ENCODE results near the gene CLCF1.

CLCF1 gene

GRCh38 chr11:67376063-67376820 lies 2.8 kb upstream of the CLCF1 start:
- no peak for DNase-seq (ENCODE audit: extremely low read depth in 1 of 2, low read depth in 1 of 2)

DNA sequence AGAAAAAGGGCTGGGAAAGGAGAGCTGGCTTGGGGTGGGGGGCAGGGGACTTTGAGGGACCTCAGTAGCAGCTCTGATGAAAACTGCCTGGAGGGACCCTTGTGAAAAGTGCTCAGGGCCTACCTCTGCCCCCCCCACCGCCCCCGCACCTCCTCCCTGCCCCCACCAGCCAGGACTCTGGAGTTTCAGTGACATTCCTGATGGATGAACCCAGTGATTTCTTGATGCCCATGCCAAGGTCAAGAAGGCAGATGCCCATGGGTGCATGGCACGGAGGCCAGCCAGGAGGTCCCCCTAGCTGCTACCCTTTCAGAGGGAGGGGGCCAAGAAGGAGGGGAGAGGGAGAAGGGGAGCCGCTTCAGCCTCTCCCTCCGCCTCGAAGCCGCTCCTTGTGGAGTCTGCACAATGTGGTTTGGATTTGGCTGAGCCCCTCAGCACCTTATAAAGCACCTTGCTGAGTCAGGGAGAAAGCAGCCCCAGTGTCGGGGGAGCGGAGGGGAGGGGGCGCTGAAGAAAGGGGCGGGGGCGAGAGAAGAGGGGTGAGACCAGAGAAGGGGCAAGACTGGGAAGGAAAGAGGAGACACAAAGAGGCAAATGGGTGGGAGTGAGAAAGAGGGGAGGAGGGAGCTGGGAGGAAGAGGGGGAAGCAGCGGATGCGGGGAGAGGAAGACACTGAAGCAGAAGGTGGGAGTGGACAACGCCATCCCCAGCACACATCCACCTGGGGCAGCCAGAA lies 2.1 kb upstream of the CLCF1 start:
- no peak for DNase-seq (ENCODE audit: extremely low read depth in 1 of 2, low read depth in 1 of 2)

- DNase-seq (ENCODE audit: extremely low read depth in 1 of 2, low read depth in 1 of 2) = no peak
Measured at GRCh38 chr11:67374571-67375281, 1.3 kb upstream of the CLCF1 start.

GRCh38 chr11:67373648-67374570 lies 511 bp upstream of the CLCF1 start:
- DNase-seq (ENCODE audit: extremely low read depth in 1 of 2, low read depth in 1 of 2) = peak in 1 of 2 donors; percentile 37

DNA sequence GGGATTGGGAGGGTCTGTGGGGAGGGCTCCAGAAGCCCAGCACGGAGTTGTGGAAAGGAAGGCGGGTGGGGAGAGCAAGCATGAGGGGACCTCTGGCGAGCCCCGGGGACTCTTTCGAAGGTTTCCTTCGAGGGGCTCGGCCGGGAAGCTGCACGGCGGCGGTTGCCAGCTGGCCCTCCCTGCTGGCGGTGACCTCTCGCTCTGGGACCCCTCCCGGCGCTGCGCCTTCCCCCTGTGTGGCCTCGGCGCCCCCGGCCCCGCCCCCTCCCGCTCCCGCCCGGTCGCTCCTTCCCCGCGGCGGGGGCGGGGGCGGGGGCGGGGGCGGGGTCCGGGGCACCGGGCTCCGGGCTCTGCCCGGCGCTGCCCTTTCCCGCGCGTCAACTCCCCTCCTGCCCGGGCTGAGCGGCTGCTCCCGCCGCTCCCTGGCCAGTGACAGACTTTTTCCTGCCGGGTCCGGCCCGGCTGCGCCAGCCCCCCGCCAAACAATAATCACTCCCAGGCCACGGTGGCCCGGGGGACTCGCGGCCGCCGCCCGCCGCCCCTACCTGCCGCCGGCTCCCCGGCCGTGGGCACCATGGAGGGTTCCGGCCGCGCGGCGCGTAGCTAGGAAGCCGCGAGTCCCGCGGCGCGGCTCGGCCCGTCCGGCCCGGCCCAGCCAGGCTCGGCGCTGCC lies 941 bp downstream of the CLCF1 start:
- DNase-seq (ENCODE audit: extremely low read depth in 1 of 2, low read depth in 1 of 2) = no peak

- DNase-seq (ENCODE audit: extremely low read depth in 1 of 2, low read depth in 1 of 2) = no peak
Measured at GRCh38 chr11:67371911-67372320, 1.5 kb downstream of the CLCF1 start.

GRCh38 chr11:67371189-67371910 lies 2.0 kb downstream of the CLCF1 start:
- no peak for DNase-seq (ENCODE audit: extremely low read depth in 1 of 2, low read depth in 1 of 2)

- no peak for DNase-seq (ENCODE audit: extremely low read depth in 1 of 2, low read depth in 1 of 2)
Measured at GRCh38 chr11:67370351-67371076, 2.9 kb downstream of the CLCF1 start.

DNA sequence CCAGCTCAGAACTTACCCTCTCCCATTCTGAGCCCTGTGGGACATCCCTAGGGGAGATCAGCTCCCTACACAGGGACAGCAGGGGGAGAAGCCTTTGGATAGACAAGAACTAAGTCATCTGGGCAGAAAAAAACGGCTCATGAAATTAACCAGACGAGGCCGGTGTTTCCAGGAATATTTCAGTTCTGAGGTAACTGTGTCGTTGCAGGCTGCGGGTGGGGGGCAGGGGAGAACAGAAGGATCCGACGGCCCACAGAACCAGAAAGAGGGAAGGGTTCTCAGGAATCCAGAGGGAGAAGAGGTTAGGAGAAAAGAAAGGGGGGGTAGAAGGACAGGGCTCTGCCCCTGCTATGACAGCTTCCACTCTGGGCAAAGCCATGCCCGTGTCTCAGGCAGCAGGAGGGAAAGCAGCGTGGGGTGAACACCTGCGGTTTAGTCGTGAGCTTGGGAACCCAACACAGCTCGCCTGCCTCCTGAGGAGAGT lies 3.6 kb downstream of the CLCF1 start:
- DNase-seq (ENCODE audit: extremely low read depth in 1 of 2, low read depth in 1 of 2) = no peak

- DNase-seq (ENCODE audit: extremely low read depth in 1 of 2, low read depth in 1 of 2) = no peak
Measured at GRCh38 chr11:67369275-67369674, 4.1 kb downstream of the CLCF1 start.

DNA sequence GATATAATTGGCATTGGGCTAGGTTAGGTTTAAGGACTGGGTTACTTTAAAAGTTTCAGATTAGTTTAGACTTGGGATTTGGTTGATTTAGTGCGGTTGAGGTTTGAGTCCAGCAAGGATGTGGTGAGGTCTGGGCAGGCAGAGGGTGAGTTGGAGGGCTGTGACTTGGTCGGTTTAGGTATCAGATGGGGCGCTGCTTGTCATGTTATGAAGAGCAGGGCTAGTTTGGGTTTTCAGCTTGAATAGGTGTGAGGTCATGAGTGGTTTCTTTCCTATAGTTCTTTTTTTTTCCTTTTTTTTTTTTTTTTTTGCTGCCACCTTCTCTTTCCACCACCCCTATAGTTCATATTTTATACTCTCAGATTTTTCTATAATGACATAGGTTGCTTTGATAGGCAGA lies 4.8 kb downstream of the CLCF1 start:
- DNase-seq (ENCODE audit: extremely low read depth in 1 of 2, low read depth in 1 of 2) = no peak

- DNase-seq (ENCODE audit: extremely low read depth in 1 of 2, low read depth in 1 of 2) = no peak
Measured at GRCh38 chr11:67367761-67368227, 5.6 kb downstream of the CLCF1 start.

GRCh38 chr11:67366961-67367760 lies 6.2 kb downstream of the CLCF1 start:
- no peak for DNase-seq (ENCODE audit: extremely low read depth in 1 of 2, low read depth in 1 of 2)

DNA sequence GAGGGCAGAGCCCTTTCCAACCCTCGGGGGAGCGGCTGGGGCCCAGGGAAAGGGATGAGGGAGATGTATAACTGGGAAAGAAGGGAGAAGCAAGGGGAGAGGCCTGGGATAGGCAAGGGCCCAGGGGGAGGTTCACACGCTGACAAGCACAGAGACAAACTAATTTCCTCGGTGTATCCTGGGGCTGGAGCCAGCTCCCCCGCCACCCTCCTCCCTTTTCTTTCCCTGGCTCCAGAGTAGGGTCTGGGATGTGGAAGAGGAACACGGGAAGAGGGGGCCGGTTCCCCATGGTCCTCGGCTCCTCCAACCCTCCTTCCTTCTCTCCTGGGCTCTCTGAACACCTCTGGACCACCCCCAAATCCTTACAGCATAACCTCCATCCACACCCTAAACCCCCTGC lies 6.9 kb downstream of the CLCF1 start:
- no peak for DNase-seq (ENCODE audit: extremely low read depth in 1 of 2, low read depth in 1 of 2)

DNA sequence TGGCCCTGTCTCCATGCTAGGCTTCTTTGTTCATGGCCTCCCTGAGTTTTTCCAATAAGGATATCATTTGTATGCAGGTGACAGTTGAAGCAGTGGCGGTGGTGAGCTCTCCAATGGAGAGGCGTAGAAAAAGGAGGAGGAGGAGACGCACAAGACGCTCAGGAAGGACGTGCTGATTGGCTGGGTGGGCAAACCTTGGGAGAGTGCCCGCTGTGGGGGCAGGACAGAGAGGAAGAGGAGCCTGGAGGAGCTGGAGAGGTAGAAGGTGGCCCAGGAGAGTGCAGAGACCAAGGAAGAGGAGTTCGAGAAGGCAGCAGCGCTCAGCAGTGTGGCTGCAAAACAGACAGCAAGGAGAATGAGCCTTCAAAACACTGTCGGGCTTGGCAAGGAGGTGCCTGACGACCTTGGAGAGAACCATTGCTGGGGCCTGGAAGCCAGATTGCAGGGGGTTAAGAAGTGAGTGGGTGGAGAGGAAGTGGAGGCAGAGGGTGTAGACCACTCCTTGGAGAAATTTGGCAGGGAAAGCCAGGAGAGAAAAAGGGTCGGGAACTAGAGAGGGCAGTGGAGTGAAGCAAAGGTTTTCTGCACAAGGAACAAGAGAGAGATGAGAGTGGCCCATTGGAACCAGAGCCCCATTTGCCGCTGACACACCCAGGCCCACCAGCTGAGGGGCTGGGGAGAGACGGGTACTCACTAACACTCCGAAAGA lies 7.5 kb downstream of the CLCF1 start:
- DNase-seq (ENCODE audit: extremely low read depth in 1 of 2, low read depth in 1 of 2) = no peak

DNA sequence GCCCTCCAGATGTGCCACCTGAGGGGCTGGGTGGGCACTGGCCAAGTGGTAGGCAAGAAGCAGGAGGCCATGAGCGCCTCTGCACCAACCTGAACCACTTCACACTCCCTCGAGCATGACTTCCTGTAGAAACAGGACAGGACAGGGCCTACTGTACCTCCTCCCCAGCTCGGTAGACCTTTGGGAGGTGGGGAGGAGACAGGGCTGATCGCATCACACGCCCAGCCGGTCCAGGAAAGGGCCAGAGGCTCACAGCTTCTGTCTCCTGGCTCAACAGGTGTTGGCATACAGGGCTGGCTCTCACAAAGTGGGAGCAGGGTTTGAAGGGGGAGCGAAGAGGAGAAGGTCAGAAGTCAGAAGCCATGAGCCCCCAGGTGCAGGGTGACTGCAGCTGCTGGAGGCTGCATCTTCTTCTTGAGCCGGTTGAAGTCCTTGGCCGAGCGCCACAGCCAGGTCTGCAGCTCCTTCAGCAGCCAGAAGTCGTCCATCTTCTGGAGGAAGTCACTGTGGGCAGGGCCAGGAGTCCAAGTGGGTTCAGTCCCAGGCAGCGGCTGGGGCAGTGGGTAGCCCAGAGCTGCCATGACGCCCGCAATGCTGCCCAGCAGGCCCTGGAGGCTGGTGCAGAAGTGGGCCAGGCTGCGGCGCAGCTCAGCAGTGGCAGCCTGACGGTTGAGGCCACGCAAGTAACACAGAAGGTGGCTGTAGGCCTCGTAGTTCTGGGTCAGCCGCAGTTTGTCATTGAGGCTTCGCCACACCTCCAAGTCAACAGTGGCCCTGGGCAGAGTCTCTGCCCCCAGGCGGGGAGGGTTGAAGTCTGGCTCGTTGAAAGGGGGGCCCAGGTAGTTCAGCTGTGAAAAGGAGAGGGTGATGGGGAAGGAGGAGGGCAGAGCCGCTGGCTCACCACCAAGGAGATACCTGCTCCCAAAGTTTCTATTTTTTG lies 8.3 kb downstream of the CLCF1 start:
- DNase-seq (ENCODE audit: extremely low read depth in 1 of 2, low read depth in 1 of 2) = no peak
